SK-N-SH (cell line): ENCODE measurements around the gene HPDL. TPM values are rescaled to one million over a fixed set of nuclear protein-coding genes. Genes with fewer than 3 reads are reported as not detected.

Experiments
- CTCF ChIA-PET: fragments of 300-600, 350-600 bp; formaldehyde crosslinking; extraction: SDS; loops from one replicate; lab custom pipeline; 2021; lab: Yijun Ruan, JAX
- POLR2A ChIA-PET: fragments of 350-600 bp; sonication (Branson Sonifier 250); formaldehyde crosslinking; extraction: SDS; loops from one replicate; lab custom pipeline; 2020; ENCODE audit warnings: antibody characterized with exemption, inconsistent platforms; lab: Yijun Ruan, JAX
- DNase-seq: peaks from one replicate; pipeline ENCODE4 v3.0.0; 2012
- H2AFZ ChIP-seq: fragments of 200-600 bp; sonication (generic); 2 replicates; pipeline ENCODE4 v1.8.1; 2016; ENCODE audit warnings: antibody characterized with exemption, mild to moderate bottlenecking, low read depth
- H3F3A ChIP-seq: fragments of 200-600 bp; sonication (generic); replicated peaks from 2 replicates; pipeline ENCODE3; 2016; ENCODE audit warnings: antibody characterized with exemption, mild to moderate bottlenecking; ENCODE audit not compliant: insufficient read depth
- H3K27ac ChIP-seq, 2 experiments: fragments of 200-500 bp in 1 of 2; fragments of 200-600 bp in 1 of 2; sonication (Bioruptor generic) in 1 of 2; sonication (generic), shearing (Covaris generic) in 1 of 2; 2 replicates each; pipeline versions ENCODE4 v1.5.1 to v1.6.1; 2014 to 2016; ENCODE audit warnings: low read depth in 2 of 2, inconsistent platforms in 1 of 2, low read length in 1 of 2, mild to moderate bottlenecking in 1 of 2, mixed read lengths in 1 of 2
- H3K27me3 ChIP-seq: fragments of 200-600 bp; sonication (generic), shearing (Covaris generic); 2 replicates; pipeline ENCODE4 v1.6.1; 2016; ENCODE audit warnings: mixed run types; ENCODE audit not compliant: insufficient read depth
- H3K36me3 ChIP-seq, 2 experiments: fragments of 200-500 bp in 1 of 2; fragments of 200-600 bp in 1 of 2; sonication (Bioruptor generic) in 1 of 2; sonication (generic) in 1 of 2; replicated peaks in 1 of 2; 2 replicates each; pipeline versions ENCODE3 to v1.5.1; 2014 to 2016; ENCODE audit warnings: low read length in 1 of 2, mild to moderate bottlenecking in 1 of 2; ENCODE audit not compliant: insufficient read depth in 2 of 2, control insufficient read depth in 1 of 2
- H3K4me1 ChIP-seq, 2 experiments: fragments of 200-500 bp in 1 of 2; fragments of 200-600 bp in 1 of 2; sonication (Bioruptor generic) in 1 of 2; sonication (generic), shearing (Covaris generic) in 1 of 2; 2 replicates each; pipeline versions ENCODE4 v1.5.1 to v1.6.1; 2014 to 2016; ENCODE audit warnings: low read depth in 1 of 2, low read length in 1 of 2, mixed run types in 1 of 2; ENCODE audit not compliant: insufficient read depth in 2 of 2, control insufficient read depth in 1 of 2
- H3K4me2 ChIP-seq: fragments of 200-600 bp; sonication (generic), shearing (Covaris generic); 2 replicates; pipeline ENCODE4 v1.6.1; 2017; ENCODE audit warnings: mixed run types
- H3K4me3 ChIP-seq, 2 experiments: fragments of 200-500 bp in 1 of 2; fragments of 200-600 bp in 1 of 2; sonication (Bioruptor generic) in 1 of 2; sonication (generic), shearing (Covaris generic) in 1 of 2; 2 replicates each; pipeline versions ENCODE4 v1.5.1 to v1.8.1; 2014 to 2016; ENCODE audit warnings: low read depth in 2 of 2, inconsistent platforms in 1 of 2, low read length in 1 of 2, mild to moderate bottlenecking in 1 of 2, mixed read lengths in 1 of 2, moderate library complexity in 1 of 2
- H3K79me2 ChIP-seq: fragments of 200-600 bp; sonication (generic); 2 replicates; pipeline ENCODE4 v1.8.1; 2017; ENCODE audit warnings: mild to moderate bottlenecking; ENCODE audit not compliant: insufficient read depth
- H3K9ac ChIP-seq: fragments of 200-600 bp; sonication (generic); 2 replicates; pipeline ENCODE4 v1.6.1; 2017; ENCODE audit warnings: mixed run types
- H3K9me2 ChIP-seq: fragments of 200-600 bp; sonication (generic); 2 replicates; pipeline ENCODE4 v1.6.1; 2017; ENCODE audit warnings: mixed run types
- H3K9me3 ChIP-seq: fragments of 200-600 bp; sonication (generic); 2 replicates; pipeline ENCODE4 v1.6.1; 2017; ENCODE audit warnings: mixed run types, mild to moderate bottlenecking, moderate library complexity
- H4K20me1 ChIP-seq: fragments of 200-600 bp; sonication (generic); 2 replicates; pipeline ENCODE4 v1.6.1; 2017; ENCODE audit warnings: mild to moderate bottlenecking, mixed run types; ENCODE audit not compliant: insufficient read depth
- CHD2 ChIP-seq: fragments of 150-350 bp; IDR thresholded peaks from 2 replicates; pipeline ENCODE4 v1.6.1; 2018; ENCODE audit warnings: low read length; ENCODE audit not compliant: partially characterized antibody
- EP300 ChIP-seq, 2 experiments: IDR thresholded peaks; 2 replicates each; pipeline versions ENCODE4 v1.4.0 to v1.6.1; 2012; ENCODE audit warnings: borderline replicate concordance in 1 of 2, low read depth in 1 of 2, low read length in 1 of 2
- FOXJ3 ChIP-seq: sonication (generic); formaldehyde crosslinking; IDR thresholded peaks from 2 replicates; pipeline ENCODE4 v1.5.1; 2020; ENCODE audit warnings: mild to moderate bottlenecking, missing genetic modification reagents
- FOXM1 ChIP-seq: IDR thresholded peaks from 2 replicates; pipeline ENCODE4 v1.4.0; 2012; ENCODE audit warnings: low read depth, mild to moderate bottlenecking
- JUND ChIP-seq: IDR thresholded peaks from 2 replicates; pipeline ENCODE4 v1.4.0; 2012
- MXI1 ChIP-seq: IDR thresholded peaks from 2 replicates; pipeline ENCODE4 v1.6.1; 2012; ENCODE audit warnings: mild to moderate bottlenecking, low read depth, low read length, improper control_type of control experiment
- RFX5 ChIP-seq: IDR thresholded peaks from 2 replicates; pipeline ENCODE4 v1.6.1; 2012; ENCODE audit warnings: mild to moderate bottlenecking, improper control_type of control experiment, low read length
- SIN3A ChIP-seq: IDR thresholded peaks from 2 replicates; pipeline ENCODE4 v1.6.1; 2012; ENCODE audit warnings: low read depth, mild to moderate bottlenecking, low read length, moderate library complexity, borderline replicate concordance
- SMC3 ChIP-seq: IDR thresholded peaks from 2 replicates; pipeline ENCODE4 v1.6.1; 2012; ENCODE audit warnings: low read depth, low read length, improper control_type of control experiment
- TAF1 ChIP-seq: IDR thresholded peaks from 2 replicates; pipeline ENCODE4 v1.6.1; 2012; ENCODE audit warnings: low read depth, mild to moderate bottlenecking, low read length, moderate library complexity, borderline replicate concordance
- TCF12 ChIP-seq: IDR thresholded peaks from 2 replicates; pipeline ENCODE4 v1.4.0; 2012
- TEAD4 ChIP-seq: IDR thresholded peaks from 2 replicates; pipeline ENCODE4 v1.4.0; 2012; ENCODE audit warnings: mild to moderate bottlenecking, borderline replicate concordance; ENCODE audit not compliant: insufficient read depth
- USF1 ChIP-seq: IDR thresholded peaks from 2 replicates; pipeline ENCODE4 v1.4.0; 2012; ENCODE audit warnings: low read depth, borderline replicate concordance
- YY1 ChIP-seq: IDR thresholded peaks from 2 replicates; pipeline ENCODE4 v1.4.0; 2012; ENCODE audit warnings: low read depth, mild to moderate bottlenecking
- WGBS: methylation state at CpG from one replicate; pipeline ENCODE4 v1.1.6; 2017; ENCODE audit warnings: low lambda C conversion rate; 5-methylcytosine and 5-hydroxymethylcytosine counted together
- polyA plus RNA-seq, 3 experiments: library from polyadenylated mRNA; depleted of rRNA; stranded (reverse); fragments of >200 nt; gene quantifications; 2 replicates each; pipeline ENCODE4 v1.2.3, GENCODE V29; 2012
- TF ChIP-seq, protein P1 (sequence below): IDR thresholded peaks from 2 replicates; pipeline ENCODE4 v1.6.1; 2012; ENCODE audit warnings: mild to moderate bottlenecking, low read depth, low read length, moderate library complexity
- TF ChIP-seq, protein P2 (sequence below): fragments of 200-600 bp; sonication (generic); IDR thresholded peaks from 2 replicates; pipeline ENCODE4 v1.6.1; 2017; ENCODE audit warnings: antibody characterized with exemption, mild to moderate bottlenecking, moderate library complexity

Gene HPDL
- polyA plus RNA-seq, 1 of the 3 experiments (the other 2 are of a cell fraction), result 0.25 TPM

GRCh38 chr1:45348966-45349677 is 22.4 kb downstream of the HPDL start:
- Histone ChIP-seq H3K9me3 (no peaks in the 10 kb centered on the region), H3K9ac (no peak overlapping the region), H3K27me3 (no peaks in the 10 kb centered on the region), H3K4me2 (no peak overlapping the region), H3K79me2 (no peaks in the 10 kb centered on the region), H3K4me3 (no peak overlapping the region), H3K4me1 (peaks cover 8 to 11% of the 10 kb centered on the region in 2 experiments; a peak in 2 of 4 replicates), H3K27ac (no peak overlapping the region), H3K36me3 (peaks cover 3 to 11% of the 10 kb centered on the region in 2 experiments), H3K9me2 (no peaks in the 10 kb centered on the region), H2AFZ (no peak overlapping the region), H3F3A (no peaks in the 10 kb centered on the region), H4K20me1 (no peaks in the 10 kb centered on the region)
- POLR2A ChIA-PET, result interaction anchor here (0.6 to 3.4 kb wide), 2 partner anchors 9 to 530 kb away, joined by 3 to 12 read pairs; partner anchors contain the start of genes MUTYH and TOE1
- DNase-seq, result no peak
- no peak for TF ChIP-seq USF1
- TF ChIP-seq CHD2, result no peak
- TF ChIP-seq FOXJ3 (CRISPR knock-in tag), result no peak
- no peak for TF ChIP-seq TAF1
- TF ChIP-seq, protein P1, sequence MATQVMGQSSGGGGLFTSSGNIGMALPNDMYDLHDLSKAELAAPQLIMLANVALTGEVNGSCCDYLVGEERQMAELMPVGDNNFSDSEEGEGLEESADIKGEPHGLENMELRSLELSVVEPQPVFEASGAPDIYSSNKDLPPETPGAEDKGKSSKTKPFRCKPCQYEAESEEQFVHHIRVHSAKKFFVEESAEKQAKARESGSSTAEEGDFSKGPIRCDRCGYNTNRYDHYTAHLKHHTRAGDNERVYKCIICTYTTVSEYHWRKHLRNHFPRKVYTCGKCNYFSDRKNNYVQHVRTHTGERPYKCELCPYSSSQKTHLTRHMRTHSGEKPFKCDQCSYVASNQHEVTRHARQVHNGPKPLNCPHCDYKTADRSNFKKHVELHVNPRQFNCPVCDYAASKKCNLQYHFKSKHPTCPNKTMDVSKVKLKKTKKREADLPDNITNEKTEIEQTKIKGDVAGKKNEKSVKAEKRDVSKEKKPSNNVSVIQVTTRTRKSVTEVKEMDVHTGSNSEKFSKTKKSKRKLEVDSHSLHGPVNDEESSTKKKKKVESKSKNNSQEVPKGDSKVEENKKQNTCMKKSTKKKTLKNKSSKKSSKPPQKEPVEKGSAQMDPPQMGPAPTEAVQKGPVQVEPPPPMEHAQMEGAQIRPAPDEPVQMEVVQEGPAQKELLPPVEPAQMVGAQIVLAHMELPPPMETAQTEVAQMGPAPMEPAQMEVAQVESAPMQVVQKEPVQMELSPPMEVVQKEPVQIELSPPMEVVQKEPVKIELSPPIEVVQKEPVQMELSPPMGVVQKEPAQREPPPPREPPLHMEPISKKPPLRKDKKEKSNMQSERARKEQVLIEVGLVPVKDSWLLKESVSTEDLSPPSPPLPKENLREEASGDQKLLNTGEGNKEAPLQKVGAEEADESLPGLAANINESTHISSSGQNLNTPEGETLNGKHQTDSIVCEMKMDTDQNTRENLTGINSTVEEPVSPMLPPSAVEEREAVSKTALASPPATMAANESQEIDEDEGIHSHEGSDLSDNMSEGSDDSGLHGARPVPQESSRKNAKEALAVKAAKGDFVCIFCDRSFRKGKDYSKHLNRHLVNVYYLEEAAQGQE, result no peak
- no peak for TF ChIP-seq EP300 (IDR thresholded peaks at IDR 0.05; ENCODE audit: borderline replicate concordance in 1 of 2, low read depth in 1 of 2, low read length in 1 of 2)
- TF ChIP-seq TCF12, result no peak
- TF ChIP-seq FOXM1, result no peak
- no peak for TF ChIP-seq SMC3
- 86% methylated on average over 3 of the region's 3 CpGs for WGBS
- CTCF ChIA-PET, result interaction anchor here (0.5 to 8.8 kb wide), 5 partner anchors 9 to 350 kb away, joined by 3 to 55 read pairs (median 10); partner anchors contain the start of genes MUTYH, TESK2 and TOE1

- no peak for DNase-seq
- CTCF ChIA-PET, result interaction anchor here (1.0 to 8.8 kb wide), 3 partner anchors 8 to 142 kb away, joined by 3 to 55 read pairs (median 26); partner anchors contain the start of gene TESK2
- H3K79me2 ChIP-seq, result no peaks in the 10 kb centered on the region
- H2AFZ ChIP-seq, result no peak overlapping the region
- WGBS, result 63% methylated on average over 5 of the region's 5 CpGs
- H3K4me2 ChIP-seq, result no peak overlapping the region
- peaks cover 9% of the 10 kb centered on the region for H3F3A ChIP-seq
- H3K27ac ChIP-seq, result no peak overlapping the region
- POLR2A ChIA-PET, result interaction anchor here (3.4 kb wide), 1 partner anchor 11 kb away, joined by 12 read pairs; the partner anchor contains the start of genes MUTYH and TOE1
- H3K27me3 ChIP-seq, result no peaks in the 10 kb centered on the region
- no peak overlapping the region for H3K9ac ChIP-seq
- H3K4me3 ChIP-seq, result no peak overlapping the region
- no peaks in the 10 kb centered on the region for H3K9me3 ChIP-seq
- H3K36me3 ChIP-seq, result no peaks in the 10 kb centered on the region
- H4K20me1 ChIP-seq, result no peaks in the 10 kb centered on the region
- peaks cover 8 to 16% of the 10 kb centered on the region in 2 experiments; a peak in 2 of 4 replicates for H3K4me1 ChIP-seq
- TF ChIP-seq JUND (no peak), MXI1 (no peak), TEAD4 (no peak), RFX5 (no peak), YY1 (no peak), EP300 (IDR thresholded peaks at IDR 0.05; ENCODE audit: borderline replicate concordance in 1 of 2, low read depth in 1 of 2, low read length in 1 of 2) (no peak), SIN3A (no peak)
- TF ChIP-seq, protein P2, sequence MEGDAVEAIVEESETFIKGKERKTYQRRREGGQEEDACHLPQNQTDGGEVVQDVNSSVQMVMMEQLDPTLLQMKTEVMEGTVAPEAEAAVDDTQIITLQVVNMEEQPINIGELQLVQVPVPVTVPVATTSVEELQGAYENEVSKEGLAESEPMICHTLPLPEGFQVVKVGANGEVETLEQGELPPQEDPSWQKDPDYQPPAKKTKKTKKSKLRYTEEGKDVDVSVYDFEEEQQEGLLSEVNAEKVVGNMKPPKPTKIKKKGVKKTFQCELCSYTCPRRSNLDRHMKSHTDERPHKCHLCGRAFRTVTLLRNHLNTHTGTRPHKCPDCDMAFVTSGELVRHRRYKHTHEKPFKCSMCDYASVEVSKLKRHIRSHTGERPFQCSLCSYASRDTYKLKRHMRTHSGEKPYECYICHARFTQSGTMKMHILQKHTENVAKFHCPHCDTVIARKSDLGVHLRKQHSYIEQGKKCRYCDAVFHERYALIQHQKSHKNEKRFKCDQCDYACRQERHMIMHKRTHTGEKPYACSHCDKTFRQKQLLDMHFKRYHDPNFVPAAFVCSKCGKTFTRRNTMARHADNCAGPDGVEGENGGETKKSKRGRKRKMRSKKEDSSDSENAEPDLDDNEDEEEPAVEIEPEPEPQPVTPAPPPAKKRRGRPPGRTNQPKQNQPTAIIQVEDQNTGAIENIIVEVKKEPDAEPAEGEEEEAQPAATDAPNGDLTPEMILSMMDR, result no peak
- TF ChIP-seq, all 33 proteins: peak for 0
- H3K9me2 ChIP-seq, result no peaks in the 10 kb centered on the region
These were observed 24.8 kb downstream of the HPDL start for GRCh38 chr1:45351508-45351907.
